Ureter (tissue), 1 donor: ENCODE data around the gene KHNYN. TPM values are rescaled to one million over a fixed set of nuclear protein-coding genes. Genes with fewer than 3 reads are reported as not detected.

Experiments used
- DNase-seq: peaks from one replicate; pipeline ENCODE4 v3.0.0-alpha.2; 2020; ENCODE audit warnings: low spot score
- total RNA-seq: library from RNA; stranded (reverse); gene quantifications from one replicate; pipeline ENCODE4 v1.2.4, GENCODE V29; 2023
- donor health status: DM: yes; HTN: yes; CAD: no.

KHNYN gene
- total RNA-seq, 1 donor from 2014 or later = 72.9 TPM

GRCh38 chr14:24401810-24402702 lies 27.7 kb upstream of the KHNYN start:
- no peak for DNase-seq

- DNase-seq = no peak
Measured at GRCh38 chr14:24403294-24403998, 26.3 kb upstream of the KHNYN start.

DNA sequence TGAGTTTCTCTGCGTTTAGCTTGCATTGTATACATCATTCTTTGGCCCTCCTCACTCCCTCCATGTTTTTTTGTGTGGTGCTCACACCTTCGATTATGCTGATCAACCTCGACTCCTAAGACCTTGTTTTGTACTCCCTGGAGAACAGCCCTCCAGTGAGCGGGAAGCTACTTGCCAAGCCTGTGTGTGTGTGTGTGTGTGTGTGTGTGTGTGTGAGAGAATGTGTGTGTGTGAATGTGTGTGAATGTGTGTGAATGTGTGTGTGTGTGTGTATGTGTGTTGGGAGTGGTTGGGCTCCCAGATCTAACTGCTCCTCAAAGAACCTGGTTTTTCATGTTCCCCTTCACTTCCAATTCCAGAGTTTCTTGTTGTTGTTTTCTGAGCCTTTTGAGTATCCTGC lies 24.9 kb upstream of the KHNYN start:
- DNase-seq = no peak

- no peak for DNase-seq
Measured at GRCh38 chr14:24406416-24406815, 23.3 kb upstream of the KHNYN start.

GRCh38 chr14:24407608-24408325 lies 22.0 kb upstream of the KHNYN start:
- DNase-seq = no peak

DNA sequence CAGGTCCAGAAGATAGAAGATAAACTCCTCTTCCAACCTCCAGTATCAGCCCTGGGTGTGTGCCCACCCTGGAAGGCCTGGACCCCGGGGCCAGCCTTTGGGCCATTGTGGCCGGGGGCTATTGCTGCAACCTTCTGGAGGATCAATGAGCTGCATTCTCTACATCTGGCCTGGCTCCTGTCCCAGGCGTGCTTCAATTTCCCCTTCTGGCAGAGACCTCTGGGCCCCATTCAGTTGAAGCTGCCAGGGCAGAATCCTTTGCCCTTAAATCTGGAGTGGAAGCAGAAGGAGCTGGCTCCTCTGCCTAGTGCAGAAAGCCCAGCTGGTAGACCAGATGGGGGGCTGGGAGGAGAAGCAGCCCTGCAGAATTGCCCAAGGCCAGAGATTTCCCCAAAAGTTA lies 21.0 kb upstream of the KHNYN start:
- no peak for DNase-seq

DNA sequence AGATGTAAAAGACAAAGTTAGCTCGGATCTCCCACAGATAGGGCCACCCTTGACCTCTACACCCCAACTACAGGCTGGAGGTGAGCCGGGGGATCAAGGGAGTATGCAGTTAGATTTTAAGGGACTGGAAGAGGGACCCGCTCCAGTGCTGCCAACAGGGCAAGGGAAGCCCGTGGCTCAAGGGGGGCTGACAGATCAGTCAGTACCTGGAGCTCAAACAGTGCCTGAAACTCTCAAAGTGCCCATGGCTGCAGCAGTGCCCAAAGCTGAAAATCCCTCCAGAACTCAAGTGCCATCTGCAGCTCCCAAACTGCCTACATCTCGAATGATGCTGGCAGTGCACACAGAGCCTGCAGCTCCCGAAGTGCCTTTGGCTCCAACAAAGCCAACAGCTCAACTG lies 20.6 kb upstream of the KHNYN start:
- DNase-seq = no peak

GRCh38 chr14:24409956-24410355 lies 19.8 kb upstream of the KHNYN start:
- DNase-seq = no peak

DNA sequence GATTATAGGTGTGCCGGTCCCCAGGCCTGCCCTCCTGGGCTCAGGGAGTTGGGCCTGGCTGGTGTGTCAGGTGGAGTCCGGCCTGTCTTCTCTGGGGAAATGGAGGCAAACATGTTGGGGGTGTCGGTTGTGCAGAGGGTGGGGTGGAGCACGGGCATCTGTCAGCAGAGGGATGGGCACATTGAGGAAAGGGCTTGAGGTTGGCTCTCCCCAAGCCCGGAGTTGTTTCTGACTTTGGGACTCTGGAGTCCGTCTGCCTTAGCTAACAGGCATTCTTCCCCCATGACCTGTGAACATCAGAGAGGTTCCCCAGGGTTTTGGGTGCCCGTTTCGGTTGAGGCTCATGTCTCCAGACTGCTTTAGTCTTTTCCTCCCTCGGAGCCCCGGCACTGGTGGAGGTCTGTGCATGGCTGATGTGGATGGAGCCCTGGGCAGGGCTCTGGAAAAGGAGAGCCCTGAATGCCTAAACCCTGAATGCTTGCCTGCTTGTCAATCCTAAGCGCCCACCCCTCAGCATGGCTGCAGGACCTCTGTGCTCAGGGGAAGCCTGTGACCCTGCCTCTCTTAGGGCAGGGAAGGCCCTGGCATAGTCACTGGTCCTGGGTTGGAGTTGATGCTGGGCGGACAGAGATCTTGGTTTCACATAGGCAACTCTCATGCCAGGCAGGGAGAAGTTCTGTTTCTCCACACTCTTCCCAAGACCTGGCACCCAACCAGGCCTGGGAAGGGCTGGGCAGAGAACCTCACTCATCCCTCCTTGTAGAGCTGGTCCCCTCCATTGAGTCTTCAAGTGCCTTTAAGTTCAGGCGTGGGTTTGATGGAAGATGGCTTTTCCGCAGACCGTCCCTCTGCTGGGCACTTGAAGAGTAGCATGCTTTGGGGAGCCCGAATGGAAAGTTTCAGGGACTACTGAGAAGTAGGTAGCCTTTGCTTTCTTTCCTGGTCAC lies 18.0 kb upstream of the KHNYN start:
- no peak for DNase-seq

DNA sequence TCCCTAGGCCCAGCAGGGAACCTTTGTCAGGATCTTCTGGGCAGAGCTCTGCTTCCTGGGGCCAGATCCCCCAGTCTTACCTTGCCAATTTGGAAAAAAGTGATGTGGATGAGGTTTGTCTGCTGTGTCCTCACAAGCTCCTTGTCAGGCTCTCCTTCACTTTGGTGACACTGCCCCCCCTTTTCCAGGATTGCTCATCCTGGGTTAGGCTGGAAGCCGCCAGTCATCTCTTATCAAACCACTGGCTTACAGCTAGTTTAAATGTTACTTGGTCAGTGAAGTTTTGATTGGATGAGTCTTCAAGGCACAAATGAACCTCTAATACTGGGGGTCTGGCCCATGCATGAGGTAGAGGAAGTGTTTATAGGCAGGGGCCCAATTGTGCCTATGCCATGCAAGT lies 15.7 kb upstream of the KHNYN start:
- DNase-seq = no peak

DNA sequence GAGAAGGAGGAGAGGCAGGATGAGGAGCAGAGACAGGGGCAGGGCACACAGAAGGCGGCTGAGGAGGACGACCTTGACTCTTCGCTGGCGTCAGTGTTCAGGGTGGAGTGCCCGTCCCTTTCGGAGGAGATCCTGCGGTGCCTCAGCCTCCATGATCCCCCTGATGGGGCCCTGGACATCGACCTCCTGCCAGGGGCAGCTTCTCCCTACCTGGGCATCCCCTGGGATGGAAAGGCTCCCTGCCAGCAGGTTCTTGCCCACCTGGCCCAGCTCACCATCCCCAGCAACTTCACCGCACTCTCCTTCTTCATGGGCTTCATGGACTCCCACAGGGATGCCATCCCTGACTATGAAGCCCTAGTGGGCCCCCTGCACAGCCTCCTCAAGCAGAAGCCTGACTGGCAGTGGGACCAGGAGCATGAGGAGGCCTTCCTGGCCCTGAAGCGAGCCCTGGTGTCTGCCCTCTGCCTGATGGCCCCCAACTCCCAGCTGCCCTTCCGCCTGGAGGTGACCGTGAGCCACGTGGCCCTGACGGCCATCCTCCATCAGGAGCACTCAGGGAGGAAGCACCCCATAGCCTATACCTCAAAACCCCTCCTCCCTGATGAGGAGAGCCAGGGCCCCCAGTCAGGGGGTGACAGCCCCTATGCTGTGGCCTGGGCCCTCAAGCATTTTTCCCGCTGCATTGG lies 14.9 kb upstream of the KHNYN start:
- no peak for DNase-seq

DNA sequence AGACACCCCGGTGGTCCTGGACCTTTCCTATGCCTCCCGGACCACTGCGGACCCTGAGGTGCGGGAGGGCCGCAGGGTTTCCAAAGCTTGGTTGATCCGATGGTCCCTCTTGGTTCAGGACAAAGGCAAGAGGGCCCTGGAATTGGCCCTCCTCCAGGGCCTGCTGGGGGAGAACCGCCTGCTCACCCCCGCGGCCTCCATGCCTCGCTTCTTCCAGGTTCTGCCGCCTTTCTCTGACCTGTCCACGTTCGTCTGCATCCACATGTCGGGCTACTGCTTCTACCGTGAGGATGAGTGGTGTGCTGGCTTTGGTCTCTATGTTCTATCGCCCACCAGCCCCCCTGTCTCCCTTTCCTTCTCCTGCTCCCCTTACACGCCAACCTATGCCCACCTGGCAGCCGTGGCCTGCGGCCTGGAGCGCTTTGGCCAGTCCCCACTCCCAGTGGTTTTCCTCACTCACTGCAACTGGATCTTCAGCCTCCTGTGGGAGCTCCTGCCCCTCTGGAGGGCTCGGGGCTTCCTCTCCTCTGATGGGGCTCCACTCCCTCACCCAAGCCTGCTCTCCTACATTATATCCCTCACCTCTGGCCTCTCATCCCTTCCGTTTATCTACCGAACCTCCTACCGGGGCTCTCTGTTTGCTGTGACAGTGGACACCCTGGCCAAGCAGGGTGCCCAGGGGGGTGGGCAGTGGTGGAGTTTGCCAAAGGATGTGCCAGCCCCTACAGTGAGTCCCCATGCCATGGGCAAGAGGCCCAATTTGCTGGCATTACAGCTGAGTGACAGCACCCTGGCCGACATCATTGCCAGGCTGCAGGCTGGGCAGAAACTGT lies 14.1 kb upstream of the KHNYN start:
- DNase-seq = no peak

- no peak for DNase-seq
Measured at GRCh38 chr14:24416254-24416931, 13.4 kb upstream of the KHNYN start.

- DNase-seq = no peak
Measured at GRCh38 chr14:24416932-24417619, 12.7 kb upstream of the KHNYN start.

DNA sequence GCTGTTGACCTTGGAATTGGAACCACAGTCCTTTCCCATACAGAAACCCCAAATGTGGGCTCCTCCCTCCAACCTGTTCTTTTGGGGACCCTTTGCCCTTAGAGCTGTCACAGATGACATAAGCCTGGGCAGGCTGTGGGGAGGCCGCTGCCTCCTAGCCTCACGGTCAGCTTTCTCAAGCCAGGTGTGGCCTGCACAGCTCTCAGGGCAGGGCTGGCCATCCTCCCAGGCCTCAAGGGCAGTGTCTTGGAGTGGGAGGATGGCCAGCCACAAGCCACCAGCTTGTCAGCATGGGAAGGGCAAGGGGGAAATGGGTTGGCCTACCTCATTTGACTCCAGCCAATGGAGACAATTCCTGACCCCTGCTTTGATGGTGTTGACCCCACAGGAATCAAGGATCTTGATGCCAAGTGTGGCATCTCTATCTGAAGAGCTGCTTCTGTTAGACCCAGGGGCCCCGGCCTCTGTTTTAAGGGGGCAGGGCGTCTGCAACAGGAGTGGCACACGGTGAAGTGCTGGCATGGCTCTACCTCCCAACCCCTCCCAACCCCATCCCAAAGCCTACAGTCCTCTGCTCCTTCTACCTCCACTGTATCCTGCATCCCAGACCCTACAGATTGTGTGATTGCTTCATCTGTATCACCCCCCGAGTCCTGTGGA lies 11.8 kb upstream of the KHNYN start:
- DNase-seq = no peak

DNA sequence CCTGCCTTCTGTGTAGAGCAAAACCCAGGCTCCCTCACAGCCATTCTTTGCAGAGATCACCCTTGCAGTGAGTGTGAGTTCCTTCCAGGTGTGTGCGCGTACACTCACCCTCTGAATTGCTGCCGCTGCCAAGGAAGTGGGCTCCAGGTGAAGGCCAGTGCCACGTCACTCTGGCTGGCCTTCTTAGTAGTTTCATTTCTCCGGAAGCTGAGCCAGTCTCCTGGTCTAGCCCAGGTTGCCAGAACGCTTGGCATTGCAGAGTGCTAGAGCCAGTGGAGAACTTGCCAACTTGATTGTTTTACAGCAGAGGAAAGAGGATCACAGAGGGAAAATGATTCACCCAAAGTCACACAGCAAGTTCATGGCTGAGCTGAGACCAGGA lies 11.3 kb upstream of the KHNYN start:
- DNase-seq = no peak

- no peak for DNase-seq
Measured at GRCh38 chr14:24422261-24422660, 7.5 kb upstream of the KHNYN start.
